Measurements from ENCODE around the gene SIPA1.
A peak's percentile ranks its signal among the peaks of the same experiment; 100 is the strongest.

The SIPA1 gene, protein sequence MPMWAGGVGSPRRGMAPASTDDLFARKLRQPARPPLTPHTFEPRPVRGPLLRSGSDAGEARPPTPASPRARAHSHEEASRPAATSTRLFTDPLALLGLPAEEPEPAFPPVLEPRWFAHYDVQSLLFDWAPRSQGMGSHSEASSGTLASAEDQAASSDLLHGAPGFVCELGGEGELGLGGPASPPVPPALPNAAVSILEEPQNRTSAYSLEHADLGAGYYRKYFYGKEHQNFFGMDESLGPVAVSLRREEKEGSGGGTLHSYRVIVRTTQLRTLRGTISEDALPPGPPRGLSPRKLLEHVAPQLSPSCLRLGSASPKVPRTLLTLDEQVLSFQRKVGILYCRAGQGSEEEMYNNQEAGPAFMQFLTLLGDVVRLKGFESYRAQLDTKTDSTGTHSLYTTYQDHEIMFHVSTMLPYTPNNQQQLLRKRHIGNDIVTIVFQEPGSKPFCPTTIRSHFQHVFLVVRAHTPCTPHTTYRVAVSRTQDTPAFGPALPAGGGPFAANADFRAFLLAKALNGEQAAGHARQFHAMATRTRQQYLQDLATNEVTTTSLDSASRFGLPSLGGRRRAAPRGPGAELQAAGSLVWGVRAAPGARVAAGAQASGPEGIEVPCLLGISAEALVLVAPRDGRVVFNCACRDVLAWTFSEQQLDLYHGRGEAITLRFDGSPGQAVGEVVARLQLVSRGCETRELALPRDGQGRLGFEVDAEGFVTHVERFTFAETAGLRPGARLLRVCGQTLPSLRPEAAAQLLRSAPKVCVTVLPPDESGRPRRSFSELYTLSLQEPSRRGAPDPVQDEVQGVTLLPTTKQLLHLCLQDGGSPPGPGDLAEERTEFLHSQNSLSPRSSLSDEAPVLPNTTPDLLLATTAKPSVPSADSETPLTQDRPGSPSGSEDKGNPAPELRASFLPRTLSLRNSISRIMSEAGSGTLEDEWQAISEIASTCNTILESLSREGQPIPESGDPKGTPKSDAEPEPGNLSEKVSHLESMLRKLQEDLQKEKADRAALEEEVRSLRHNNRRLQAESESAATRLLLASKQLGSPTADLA

DNA sequence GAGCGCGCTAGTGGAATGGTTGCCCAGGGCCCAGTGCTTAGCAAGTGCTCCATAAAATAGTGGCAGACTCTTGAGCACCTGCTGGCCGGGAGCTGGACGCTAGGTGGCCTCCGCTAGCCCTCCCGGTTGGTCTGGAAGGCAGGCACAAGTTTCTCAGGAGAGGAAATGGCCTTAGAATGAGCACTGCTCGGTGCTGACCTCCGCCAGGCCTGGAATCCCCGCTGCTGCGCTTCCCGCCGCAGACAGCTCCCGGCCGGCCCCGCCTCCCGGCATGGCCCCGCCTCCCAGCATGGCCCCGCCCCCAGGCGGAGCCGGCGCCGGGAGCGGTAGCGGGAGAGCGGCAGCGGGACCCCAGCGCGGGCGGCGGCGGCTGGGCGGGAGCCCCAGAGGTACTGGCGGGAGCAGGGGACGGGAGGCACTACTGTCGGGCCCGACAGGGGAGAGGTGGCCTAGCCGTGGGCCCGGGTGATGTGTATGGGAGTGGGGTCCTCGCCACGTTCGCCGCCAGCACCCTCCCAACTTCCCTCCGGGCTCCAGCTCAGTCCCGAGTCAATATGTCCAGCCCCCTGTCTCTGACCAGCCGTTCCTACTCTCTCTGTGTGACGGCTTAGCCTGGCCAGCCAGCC, at the start of gene SIPA1:
SIPA1 (plus strand) TSS at position 308 of the 626 bp plus-strand sequence. CDS start 2,821 bp downstream, outside the sequence.
- DNase-seq (ENCODE audit: low spot score), result peak; percentile 93

DNA sequence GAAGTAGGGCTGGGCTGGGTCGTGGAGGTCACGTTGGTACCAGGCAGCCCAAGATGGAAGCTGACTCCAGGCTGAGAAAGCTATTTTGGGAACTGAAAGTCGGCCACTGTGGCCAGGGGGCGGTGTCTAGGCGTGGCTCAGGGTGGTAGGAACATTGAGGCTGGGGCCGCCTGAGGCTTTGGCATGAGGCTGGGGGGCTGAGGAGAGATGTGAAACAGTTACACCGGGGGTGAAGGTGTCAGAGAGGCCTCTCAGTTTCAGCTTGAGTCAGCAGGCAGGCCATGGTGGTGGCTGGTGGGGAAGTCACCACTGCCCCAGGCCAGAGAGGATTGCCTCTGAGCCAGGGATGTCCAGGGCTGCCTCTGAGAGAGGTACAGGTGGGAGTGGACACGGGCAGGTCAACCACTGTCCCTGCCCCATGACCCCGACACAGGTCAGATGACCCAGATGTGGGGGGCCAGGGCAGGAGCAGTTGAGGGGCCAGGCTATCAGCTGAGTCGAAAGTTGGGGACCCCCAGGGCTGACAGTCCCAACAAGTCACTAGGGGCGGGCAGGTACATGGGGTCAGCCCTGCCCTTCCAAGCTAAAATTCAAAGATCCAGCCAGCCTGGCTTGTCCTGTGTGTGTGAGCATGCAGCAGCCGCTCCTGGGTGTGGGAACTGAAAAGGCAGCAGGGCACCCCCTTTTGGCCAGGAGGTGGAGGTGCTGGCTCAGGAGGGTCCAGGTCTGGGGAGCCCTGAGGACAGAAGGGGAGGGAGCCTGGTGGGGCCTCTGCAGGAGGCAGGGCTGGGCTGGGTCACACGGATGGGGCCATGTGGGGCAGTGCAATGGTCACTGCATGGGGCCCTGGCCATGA, 49.5 kb upstream of the SIPA1 start:
- DNase-seq (ENCODE audit: low spot score), result peak; percentile 62

DNA sequence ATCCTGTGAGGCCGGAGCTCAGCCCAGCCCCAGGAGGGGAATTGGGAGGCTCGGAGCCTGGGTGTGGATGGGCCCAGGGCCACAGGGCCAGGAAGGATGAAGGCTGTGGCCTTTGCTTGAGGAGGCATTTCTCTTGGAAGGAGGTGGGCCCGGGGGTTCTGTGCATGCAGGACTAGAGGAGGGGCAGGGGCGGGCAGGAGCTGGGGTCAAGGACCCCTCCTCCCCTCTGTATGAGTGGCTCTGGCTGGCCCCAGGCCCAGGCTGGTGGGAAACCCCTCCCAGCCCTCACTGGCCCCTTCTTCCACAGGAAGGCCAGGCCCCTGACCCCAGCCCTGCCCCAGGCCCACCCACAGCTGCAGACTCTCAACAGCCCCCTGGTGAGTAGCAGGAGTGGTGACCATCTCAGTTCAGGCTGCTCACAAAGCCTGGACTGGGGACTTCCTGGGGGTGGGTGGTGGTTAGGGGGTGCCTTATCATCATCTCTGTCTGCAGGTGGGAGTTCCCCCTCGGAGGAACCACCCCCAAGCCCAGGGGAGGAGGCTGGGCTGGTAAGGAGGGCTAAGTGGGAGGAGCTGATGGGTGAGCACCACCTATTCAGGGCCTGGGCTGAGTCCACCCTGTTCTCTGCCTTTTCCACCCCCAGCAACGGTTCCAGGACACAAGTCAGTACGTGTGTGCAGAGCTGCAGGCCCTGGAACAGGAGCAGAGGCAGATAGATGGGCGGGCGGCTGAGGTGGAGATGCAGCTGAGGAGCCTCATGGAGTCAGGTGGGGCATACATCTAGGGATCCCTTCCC, 48.3 kb upstream of the SIPA1 start:
- DNase-seq (ENCODE audit: low spot score), result no peak

DNA sequence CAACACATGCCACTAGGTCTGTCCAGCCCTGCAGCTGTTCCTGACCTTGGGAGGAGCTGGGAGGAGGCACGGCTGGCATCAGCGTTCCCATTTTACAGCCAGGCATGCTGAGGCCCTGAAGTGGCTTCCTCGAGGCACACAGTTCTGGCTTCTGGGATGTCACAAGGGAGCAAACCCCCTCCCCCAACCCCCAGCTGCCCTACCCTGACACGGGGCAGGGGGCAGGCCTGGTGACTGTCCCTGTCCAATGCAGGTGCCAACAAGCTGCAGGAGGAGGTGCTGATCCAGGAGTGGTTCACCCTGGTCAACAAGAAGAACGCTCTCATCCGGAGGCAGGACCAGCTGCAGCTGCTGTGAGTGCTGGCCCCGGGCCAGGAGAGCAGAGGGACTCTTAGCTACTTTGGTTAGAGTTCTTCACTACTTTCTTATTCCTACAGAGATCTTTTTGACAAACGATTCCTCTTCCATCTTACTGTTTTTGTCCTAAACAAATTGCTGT, 47.6 kb upstream of the SIPA1 start:
- DNase-seq (ENCODE audit: low spot score), result no peak

DNA sequence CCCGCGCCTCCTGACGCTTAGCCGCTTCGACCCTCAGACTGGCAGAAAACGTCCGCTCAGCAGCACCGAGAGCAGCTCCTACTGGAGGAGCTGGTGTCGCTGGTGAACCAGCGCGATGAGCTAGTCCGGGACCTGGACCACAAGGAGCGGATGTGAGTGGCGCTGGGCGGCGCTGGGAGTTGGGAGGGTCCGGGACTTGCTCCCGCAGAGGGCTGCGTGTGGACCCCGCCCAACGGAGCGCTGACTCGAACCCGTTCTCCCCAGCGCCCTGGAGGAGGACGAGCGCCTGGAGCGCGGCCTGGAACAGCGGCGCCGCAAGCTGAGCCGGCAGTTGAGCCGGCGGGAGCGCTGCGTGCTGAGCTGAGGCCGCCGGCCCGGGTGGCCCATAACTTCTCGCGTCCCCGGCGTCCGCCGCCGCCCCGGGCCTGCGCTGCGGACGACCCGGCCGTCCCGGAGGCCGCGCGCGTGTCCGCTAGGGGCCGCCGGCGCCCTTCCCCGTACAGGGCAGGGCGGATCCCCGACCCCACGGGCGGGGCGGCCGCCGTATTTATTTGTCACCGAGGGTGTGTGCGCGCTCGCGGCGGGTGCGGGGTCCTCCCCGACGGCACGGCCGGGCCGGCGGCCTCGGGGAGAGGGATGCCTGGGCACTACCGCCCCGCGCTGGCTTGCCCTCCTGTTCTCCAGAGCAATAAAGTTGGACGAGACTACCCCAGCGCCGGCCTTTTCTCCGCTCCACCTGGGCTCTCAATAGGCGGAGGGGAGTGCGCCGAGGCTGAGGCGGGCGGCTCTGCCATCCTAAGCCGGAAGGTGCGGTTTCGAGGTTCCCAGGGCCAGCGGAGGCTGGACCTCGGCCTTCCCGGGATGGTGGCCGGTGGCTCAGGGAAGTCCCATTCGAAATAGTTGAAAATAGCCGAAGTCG, 45.7 kb upstream of the SIPA1 start:
- DNase-seq (ENCODE audit: low spot score), result no peak

DNA sequence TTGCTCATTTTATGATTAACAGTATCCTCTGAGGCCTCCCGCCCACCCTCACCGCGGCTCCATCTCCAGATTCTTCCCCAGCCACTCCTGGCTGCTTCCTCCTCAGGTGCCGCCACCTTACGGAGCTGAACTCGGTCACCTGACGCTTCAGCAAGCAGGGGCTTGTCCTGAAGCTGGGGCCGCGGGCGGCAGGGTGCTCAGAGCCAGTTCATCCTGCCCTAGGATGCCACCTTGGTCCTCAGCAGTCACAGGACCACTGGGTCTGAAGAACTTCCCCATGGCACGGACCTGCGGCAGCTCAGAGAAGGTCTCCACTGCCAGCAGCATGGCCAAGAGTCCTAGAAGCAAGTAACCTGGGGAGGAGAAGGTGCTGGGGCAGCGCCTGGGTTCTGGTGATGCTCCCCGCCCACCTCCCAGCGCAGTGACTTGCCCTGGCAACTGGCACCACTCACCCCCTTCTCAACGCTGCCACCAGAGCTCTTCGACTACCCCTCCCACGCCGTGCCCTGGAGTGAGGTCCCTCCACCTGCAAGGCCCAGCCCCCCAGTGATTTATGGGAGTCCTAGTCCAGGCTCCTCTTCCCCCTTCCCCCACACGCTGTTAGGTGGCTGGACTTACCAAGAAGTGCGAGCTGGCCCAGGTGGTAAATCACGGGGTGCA, 44.9 kb upstream of the SIPA1 start:
- DNase-seq (ENCODE audit: low spot score), result no peak

DNA sequence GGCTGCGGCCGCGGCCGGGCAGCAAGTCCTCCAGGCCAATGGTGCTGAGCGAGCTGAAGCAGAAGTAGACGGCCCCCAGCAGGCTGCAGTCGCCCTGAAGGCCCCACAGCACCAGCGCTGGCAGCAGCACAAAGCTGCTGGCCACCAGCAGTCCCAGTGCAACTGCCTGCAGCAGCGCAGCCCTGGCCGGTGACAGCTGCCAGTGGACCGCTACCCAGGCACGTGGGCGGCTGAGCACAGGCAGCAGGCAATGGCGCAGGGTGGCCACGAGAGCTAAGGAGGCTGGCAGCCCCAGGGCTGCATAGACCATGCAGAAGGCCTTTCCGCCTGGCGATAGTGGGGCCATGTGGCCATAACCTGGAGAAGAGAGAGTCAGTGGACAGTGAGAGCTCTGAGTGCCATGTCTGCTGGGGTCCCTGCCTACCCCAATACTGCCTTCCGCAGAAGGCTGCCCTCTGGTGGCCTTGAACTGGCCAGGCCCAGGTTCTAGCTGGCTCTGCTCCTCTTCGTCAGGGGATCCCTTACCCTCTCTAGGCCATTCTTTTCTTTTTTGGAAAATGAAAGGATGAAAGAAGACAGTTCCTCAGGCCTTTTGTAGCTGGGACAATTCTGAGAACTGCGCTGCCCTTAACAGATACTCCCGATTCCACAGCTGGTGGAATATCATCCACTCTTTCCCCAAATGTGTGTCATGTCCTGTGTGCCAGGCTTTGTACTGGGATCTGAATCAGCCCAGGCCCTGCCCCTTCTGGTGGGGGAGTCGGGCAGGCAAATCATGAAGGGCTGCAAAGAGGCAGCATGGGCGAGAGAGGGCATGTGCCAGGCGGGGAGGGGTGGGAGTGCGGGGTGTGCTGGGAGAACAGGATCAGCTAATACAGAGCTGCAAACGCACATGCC, 44.1 kb upstream of the SIPA1 start:
- no peak for DNase-seq (ENCODE audit: low spot score)

DNA sequence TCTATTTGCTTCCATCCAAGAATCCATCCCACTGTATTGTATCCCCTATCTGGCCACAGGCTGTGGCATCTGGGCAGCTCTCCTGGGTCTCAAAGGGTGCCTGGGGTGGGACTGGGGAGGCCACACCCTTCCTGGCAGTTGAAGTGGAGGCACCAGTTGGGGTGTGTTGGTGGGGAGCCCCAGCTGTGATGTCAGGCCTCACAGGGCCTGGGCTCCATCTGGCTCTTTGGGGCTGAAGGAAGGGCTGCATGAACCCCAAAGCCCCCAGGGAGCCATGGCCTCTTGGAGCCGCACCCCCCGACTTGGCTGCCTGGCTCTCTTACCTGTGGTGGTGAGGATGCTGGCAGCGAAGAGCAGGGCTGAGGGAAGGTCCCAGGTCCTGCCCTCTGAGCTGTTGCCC, 42.8 kb upstream of the SIPA1 start:
- DNase-seq (ENCODE audit: low spot score), result no peak

DNA sequence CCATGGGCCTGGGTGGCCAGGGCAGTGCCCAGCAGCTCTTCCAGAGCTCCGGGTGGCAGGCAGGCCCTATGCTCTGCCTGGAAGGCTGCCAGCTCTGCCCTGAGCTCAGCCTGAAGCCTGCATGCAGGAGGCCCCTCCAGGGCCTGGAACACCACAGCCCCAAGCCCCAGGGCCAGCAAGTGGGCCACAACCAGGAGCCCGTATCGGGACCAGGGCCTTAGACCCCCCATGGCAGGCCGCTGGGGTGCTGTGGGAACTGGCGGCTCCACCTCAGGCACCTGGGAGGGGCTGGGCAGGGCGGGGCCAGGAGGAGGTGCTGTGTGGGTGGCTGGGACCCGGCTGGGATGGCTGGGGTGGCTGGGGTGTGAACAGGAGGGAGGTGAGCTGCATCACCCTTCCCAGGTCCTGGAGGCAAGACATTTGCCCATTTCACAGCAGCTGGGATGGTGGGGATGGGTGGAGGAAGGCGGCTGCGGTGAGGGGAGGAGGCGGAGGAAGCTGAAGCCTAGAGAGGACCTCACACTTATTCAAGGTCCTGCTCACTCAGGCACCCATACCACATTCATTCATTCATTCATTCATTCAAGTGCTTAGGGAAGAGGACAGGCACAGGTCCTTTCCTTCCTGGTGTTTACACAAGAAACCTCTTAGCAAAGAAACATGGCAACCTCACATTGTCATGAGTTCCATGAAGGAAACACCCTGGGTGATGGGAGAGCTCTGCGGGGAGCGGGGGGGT, 42.2 kb upstream of the SIPA1 start, which contains the start of gene KCNK7:
KCNK7 (minus strand) TSS at position 258 of the 739 bp plus-strand sequence; CDS start at position 230, 28 bp downstream.
- DNase-seq (ENCODE audit: low spot score), result no peak

DNA sequence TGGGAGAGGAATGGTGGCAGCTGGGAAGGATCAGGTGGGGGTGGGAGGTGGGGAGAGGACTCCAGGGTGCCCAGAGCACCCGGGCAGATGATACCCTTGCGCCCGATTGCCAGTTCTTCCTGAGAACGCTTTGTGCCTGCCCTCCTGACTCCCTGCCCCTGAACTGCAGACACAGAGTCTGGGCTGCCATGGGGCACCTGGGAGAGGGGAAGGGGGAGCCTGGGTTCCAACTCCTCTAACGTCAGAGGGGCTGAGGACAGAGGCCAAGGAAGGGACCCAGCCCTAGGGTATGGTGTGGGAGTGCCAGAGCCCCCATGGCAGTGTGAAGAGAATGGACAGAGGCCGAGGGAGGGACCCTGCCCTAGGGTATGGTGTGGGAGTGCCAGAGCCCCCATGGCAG, 41.4 kb upstream of the SIPA1 start:
- DNase-seq (ENCODE audit: low spot score), result no peak

DNA sequence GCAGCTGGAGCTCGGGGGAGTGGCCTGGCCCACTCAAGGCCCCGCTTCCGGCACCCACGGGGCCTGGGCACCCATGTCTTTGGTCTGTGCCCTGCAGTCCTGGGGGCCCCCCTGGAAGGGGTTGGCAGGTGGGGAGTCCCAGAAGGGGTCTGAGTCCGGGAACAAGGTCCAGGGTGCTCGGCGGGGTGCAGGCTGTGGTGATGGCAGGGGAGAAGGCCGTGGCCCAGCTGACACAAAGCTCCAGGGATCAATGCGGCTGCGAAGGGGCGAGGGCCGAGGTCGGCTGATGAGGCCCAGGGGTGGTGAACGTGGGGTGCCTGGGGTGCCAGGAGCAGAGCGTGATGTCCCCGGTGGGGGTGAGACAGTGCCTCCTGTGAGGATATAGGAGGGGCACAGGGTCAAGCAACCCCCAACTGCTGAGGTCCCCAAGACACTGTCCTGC, 39.6 kb upstream of the SIPA1 start:
- no peak for DNase-seq (ENCODE audit: low spot score)

DNA sequence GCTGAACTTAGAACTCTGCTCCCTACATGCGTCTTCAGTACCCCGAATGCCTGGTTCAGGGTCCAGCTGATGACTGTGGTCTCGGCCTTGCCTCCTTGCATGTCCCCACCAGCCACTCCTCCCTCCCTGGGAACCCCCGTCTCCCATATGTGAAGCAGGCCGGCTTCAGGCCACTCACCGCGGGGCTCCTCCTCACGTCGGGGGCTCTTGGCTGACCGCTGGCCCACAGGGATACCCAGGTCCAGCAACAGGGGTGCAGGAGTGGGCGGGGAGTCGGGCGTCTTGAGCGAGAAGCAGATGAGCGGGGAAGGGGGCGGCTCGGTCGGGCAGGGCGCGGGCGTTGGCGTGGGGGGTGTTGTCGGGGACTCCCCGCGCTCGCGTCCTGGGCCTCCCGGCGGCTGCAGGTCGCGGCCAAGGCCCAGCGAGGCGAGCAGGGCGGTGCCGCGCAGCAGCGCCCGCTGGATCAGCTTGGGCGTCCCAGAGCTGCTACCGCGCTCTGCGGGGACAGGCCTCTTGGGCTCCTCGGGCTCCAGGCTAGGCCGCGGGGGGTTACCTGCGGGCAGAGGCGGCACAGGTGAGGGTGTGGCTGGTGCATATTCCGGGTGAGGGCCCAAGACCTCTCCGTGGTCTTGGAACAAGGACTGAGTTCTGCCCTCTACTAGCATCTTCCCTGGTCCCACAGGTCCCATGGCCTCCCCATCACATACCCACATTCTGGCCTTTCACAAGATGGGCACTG, 38.5 kb upstream of the SIPA1 start:
- no peak for DNase-seq (ENCODE audit: low spot score)

DNA sequence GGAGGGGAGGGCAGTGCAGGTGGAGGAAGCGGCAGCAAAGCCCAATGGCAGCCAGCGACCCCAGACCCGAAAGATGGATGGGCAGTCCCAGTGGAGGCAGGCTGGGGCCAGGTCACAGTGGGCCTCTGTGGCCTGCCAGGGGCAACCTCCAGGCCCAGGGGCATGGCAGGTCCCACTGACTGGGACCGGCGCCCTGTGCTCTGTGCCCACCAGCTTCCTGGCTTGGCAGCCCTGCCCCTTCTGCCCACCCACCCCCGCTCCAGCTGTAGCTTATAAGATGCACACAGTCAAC, 38.0 kb upstream of the SIPA1 start:
- DNase-seq (ENCODE audit: low spot score), result no peak

DNA sequence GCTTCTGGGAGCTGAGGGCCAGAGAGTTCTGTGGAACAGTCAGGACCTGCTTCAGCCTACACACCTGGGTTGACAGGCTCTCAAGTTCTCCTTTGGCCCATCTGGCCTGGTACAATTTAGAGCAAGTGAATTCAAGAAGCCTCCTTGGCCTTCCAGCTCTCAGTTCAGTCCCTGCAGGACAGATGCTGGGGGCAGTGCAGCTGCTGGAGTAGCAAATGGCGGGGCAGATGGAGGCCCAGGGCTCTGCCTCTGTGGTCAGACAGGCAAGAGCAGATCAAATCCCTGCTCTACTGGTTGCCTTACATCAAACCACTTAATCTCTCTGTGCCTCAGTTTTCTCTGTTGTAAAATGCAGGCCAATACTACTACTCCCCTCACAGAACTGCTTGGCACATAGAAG, 33.6 kb upstream of the SIPA1 start:
- no peak for DNase-seq (ENCODE audit: low spot score)

DNA sequence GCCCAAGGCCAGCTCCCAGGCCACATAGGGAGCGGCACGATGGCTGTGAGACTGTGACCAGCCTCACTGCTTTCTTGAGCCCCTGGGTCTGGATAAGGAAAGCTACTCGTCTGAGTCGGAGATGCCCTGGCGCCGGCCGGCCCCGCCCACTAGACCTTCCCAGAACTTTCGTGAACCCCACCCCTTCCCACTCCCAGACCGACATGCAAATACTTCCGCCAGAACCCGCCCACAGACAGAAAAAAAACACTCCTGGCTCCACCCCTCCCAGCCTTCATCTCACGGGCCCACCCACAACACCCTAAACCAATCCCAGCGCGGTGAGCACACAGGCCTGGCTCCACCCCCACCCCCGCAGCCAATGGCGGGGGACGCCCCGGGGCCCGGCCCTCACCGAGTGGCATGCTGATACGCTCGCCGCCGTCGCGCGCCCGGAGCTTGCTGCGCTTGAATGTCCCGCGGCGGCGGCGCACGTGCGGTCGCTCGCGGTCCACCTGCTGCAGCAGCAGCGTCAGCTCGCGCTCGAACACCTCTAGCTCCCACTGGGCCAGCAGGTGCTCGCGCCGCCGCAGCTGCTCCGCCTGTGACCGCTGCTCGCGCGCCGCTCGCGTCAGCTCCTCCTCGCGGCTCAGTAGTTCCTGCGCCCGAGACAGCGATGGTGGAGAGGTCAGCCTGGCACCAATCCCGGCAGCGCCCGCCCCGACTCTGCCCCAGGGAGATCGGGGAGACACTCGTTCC, 30.9 kb upstream of the SIPA1 start:
- peak; percentile 98 for DNase-seq (ENCODE audit: low spot score)

Measured in SW480 (cell line).